Mucosa of rectum (tissue), 2 donors: ENCODE results near the gene KHDRBS2.

Experiments
- H3K27ac ChIP-seq, 2 donors: one replicate each; pipeline ENCODE4 v1.7.0; 2013; ENCODE audit warnings: inconsistent platforms in 2 of 2, low read depth in 2 of 2, low read length in 2 of 2
- H3K27me3 ChIP-seq, 2 donors: one replicate each; pipeline ENCODE4 v1.7.0; 2013; ENCODE audit warnings: low read length in 2 of 2; ENCODE audit not compliant: control insufficient read depth in 2 of 2, insufficient read depth in 2 of 2
- H3K36me3 ChIP-seq, 2 donors: one replicate each; pipeline ENCODE4 v1.7.0; 2013; ENCODE audit warnings: low read length in 2 of 2; ENCODE audit not compliant: control insufficient read depth in 2 of 2, insufficient read depth in 2 of 2
- H3K4me1 ChIP-seq, 2 donors: one replicate each; pipeline ENCODE4 v1.7.0; 2013; ENCODE audit warnings: low read length in 2 of 2, mild to moderate bottlenecking in 1 of 2; ENCODE audit not compliant: control insufficient read depth in 2 of 2, insufficient read depth in 2 of 2
- H3K4me3 ChIP-seq, 2 donors: one replicate each; pipeline ENCODE4 v1.7.0; 2013; ENCODE audit warnings: low read length in 2 of 2
- H3K9ac ChIP-seq, 2 donors: one replicate each; pipeline ENCODE4 v1.7.0; 2013; ENCODE audit warnings: low read length in 2 of 2, low read depth in 1 of 2, mild to moderate bottlenecking in 1 of 2
- H3K9me3 ChIP-seq, 2 donors: one replicate each; pipeline ENCODE4 v1.7.0; 2013; ENCODE audit warnings: low read length in 2 of 2; ENCODE audit not compliant: control insufficient read depth in 2 of 2
- donor health status: healthy.
- donor health status: Normal muscosa, but diverticular disease.

KHDRBS2 gene

DNA sequence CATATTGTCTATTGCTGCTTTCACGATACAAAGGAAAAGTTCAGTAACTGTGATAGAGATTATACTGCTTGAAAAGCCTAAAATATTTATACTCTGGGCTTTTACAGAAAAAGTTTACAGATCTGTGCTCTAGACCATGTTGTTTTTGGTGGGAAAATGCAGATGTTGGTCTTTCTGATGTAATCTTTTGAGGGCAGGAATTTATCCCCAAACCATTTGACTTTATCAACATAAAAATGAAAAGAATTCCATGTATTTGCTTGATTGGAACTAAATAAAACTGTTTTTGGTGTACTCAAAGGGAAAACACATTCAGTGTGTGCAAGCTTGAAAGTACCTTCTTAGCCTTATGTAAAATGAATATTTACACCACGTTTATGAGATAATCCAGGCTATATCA, 603.5 kb downstream of the KHDRBS2 start:
- H3K9ac ChIP-seq: no peak overlapping the region
- H3K36me3 ChIP-seq: no peaks in the 10 kb centered on the region
- H3K27ac ChIP-seq: no peak overlapping the region
- no peaks in the 10 kb centered on the region for H3K4me1 ChIP-seq
- H3K4me3 ChIP-seq: no peak overlapping the region
- no peaks in the 10 kb centered on the region for H3K27me3 ChIP-seq
- no peaks in the 10 kb centered on the region for H3K9me3 ChIP-seq

- Histone ChIP-seq H3K4me1 (no peaks in the 10 kb centered on the region), H3K27me3 (no peaks in the 10 kb centered on the region), H3K36me3 (no peaks in the 10 kb centered on the region), H3K27ac (no peak overlapping the region), H3K4me3 (no peak overlapping the region), H3K9ac (no peak overlapping the region), H3K9me3 (no peaks in the 10 kb centered on the region)
Observed at GRCh38 chr6:61679625-61680024, 606.4 kb downstream of the KHDRBS2 start.

DNA sequence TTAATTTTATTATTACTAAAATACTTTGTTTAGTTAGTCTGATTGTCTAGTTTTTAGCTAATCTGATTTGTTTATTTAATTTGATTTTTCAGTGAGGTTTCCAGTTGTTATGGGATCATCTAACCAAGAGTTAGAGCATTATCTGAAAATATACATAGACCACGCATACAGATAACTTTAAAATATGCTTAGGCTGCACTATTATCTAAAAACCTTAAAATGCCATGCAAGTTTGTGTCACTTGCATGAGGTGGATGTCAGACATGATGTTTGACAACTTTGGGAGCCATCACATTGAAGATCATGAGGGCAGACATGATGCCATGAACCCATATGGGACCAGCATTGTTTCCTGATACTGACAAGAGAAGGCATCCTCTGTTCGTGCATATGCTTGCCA, 610.3 kb downstream of the KHDRBS2 start:
- Histone ChIP-seq H3K9ac (no peak overlapping the region), H3K36me3 (no peaks in the 10 kb centered on the region), H3K4me3 (no peak overlapping the region), H3K27me3 (no peaks in the 10 kb centered on the region), H3K27ac (no peak overlapping the region), H3K9me3 (no peaks in the 10 kb centered on the region), H3K4me1 (no peaks in the 10 kb centered on the region)

GRCh38 chr6:61649845-61650244, 636.2 kb downstream of the KHDRBS2 start:
- no peaks in the 10 kb centered on the region for H3K27me3 ChIP-seq
- H3K4me1 ChIP-seq: no peaks in the 10 kb centered on the region
- H3K36me3 ChIP-seq: no peaks in the 10 kb centered on the region
- no peak overlapping the region for H3K4me3 ChIP-seq
- H3K27ac ChIP-seq: no peak overlapping the region
- H3K9ac ChIP-seq: no peak overlapping the region
- no peaks in the 10 kb centered on the region for H3K9me3 ChIP-seq

- no peak overlapping the region for H3K9ac ChIP-seq
- no peaks in the 10 kb centered on the region for H3K36me3 ChIP-seq
- H3K4me1 ChIP-seq: no peaks in the 10 kb centered on the region
- H3K4me3 ChIP-seq: no peak overlapping the region
- H3K27ac ChIP-seq: no peak overlapping the region
- H3K9me3 ChIP-seq: peaks cover 0 to 3% of the 10 kb centered on the region in 2 donors
- H3K27me3 ChIP-seq: no peaks in the 10 kb centered on the region
Observed at GRCh38 chr6:61640463-61640862, 645.6 kb downstream of the KHDRBS2 start.
